Raji (cell line): ENCODE data around the gene CILP2.

Source experiments
- POLR2A ChIP-seq: IDR thresholded peaks from 2 replicates; pipeline ENCODE4 v1.6.1; 2011; ENCODE audit warnings: low read depth, low read length, control low read depth; ENCODE audit not compliant: insufficient read depth

Gene CILP2

DNA sequence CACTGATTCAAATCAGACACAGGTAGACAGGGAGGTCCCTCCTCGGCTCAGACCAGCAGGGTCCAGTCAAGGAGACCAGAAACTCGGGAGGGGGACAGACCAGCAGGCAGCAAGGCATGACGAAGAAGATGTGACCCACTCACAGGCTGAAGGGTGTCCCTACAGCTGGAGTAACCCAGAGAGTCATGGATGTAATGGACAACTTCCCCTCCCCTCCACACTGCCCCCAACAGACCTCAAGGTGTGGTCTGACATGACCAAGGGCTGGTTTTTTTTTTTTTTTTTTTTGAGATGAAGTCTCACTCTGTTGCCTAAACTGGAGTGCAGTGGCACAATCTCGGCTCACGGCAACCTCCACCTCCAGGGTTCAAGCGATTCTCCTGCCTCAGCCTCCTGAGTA, 46.3 kb downstream of the CILP2 start:
- TF ChIP-seq POLR2A, result no peak

DNA sequence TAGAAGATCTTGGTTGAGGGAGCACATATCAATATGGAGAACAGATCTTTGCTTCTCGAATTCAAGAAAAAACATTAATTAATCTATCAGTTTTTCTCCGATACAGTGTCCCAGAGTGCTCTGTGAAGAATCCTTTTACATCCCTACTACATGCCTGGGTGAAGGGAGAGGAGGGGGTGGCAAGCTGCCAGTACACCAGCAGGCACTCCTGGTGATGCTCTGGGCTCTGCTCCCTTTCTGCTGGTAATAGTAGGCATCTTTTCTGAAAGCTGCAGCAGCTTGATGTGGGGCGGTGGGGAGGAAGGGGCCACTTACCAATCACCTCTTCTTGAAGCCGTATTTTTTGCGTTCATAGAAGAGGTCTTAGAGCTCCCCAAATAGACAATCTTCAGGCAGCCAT, 49.7 kb downstream of the CILP2 start:
- TF ChIP-seq POLR2A, result no peak

DNA sequence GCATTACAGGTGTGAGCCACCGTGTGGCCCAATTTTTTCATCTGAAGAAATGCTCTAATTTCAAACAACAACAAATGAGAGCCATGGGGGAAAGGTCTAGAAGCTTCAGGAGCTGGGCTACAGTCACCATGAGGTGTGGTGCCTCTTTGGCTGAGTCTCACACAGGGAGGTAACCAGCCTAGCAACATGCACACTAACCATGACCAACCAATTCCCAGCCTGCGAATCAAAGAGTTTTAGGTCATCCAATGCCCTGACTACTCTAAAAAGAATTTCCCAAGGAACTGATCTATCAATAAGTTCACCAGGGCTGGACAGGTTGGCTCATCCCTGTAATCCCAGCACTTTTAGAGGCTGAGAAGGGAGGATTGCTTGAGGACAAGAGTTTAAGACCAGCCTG, 50.5 kb downstream of the CILP2 start:
- TF ChIP-seq POLR2A, result no peak

DNA sequence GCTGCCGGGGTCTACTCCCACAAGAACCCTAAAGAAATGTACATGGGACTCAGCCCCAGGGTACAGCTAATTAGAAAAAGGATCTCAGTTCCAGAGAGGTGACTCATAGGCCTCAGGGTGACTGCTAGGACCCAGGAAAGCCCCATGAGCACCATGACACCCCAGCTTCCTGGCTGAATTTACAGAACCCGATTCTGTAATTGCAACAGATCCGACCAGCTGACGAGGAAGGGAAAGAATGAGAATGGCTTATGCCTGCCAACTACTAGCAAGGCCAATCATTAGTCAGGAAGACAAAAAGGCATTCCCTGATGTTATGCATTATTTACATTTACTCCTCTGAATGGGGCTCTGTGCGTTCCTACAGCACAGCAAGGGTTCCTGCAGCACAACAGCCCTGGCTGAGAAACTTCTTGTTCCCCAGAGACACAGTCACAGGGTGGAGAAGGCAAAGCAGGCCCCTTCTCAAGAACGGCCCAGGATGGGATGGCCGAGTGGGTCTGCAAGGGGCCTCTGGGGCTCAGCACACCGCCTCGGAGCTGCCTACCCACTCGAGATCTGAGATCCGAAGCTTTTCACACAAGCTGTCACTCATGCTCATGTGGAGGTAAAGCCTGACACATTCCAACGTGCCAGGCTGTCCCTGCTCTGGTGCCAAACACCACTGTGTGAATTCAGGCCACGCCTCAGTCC, 53.2 kb downstream of the CILP2 start:
- no peak for TF ChIP-seq POLR2A

DNA sequence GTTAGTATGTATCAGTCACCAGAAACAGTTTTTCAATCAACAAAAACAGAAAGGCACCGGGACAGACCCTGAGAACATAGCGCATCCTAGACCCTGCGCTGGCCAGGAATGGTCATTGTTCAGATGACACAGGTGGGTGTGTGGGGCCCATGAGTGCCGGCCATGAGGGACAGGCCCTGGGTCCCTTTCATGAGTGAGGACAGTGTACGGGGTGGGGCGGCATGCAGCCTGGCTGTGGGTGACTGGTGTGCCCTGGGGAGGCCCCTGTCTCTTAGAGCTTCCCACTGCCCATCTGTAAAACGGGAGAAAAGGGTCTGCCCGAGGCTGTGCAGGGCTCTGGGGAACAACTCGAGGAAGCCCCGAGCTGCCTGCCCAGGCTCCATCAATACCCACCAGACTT, 54.6 kb downstream of the CILP2 start:
- no peak for TF ChIP-seq POLR2A

DNA sequence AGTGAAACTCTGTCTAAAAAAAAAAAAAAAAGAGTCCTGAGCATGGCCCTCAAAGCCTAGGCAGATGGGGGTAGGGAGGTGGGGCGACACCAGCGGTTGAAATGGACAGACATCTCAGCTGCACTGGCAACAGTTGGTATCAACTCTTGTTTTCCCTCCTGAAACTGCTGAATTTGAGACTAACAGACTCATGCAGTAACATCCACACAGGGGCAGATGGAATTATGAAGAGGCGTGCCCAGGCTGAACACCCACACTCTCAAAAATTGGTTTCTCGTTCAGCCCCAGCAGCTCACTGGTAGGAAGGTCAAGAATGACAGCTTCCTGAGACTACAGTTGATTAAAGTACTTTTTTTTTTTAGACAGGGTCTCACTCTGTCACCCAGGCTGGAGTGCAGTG, 56.3 kb downstream of the CILP2 start:
- TF ChIP-seq POLR2A, result no peak

DNA sequence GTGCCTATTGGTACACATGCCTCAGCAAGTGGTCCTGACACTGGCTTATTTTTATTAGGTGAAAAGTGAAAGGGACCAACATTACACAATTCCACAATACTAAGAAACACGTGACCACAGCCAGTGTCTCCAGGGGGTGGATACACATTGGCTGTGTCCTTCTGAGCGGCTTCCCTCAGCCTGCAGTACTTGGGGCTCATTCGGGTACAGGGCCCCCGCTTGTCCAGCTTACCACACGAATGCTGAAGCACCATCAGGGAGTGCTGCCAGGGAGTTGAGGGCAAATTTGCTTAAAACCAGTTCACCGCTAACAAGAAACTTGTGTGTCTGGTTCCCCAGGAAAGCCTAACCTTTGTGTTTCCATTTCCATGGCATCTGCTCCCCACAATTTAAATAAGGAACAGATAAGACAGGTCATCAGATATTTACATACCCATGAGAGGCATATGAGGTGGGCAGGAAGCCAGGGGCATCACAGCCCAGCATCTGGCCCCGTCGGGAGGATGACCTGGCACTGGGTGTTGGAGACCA, 57.2 kb downstream of the CILP2 start:
- no peak for TF ChIP-seq POLR2A
